Keratinocyte (primary cell): ENCODE measurements around the gene TCF20. TPM values are rescaled to one million over a fixed set of nuclear protein-coding genes. Genes with fewer than 3 reads are reported as not detected.

Experiments used
- DNase-seq: peaks from one replicate; pipeline ENCODE4 v3.0.0-alpha.2; 2011; ENCODE audit warnings: low read depth, missing footprints, low spot score
- FAIRE-seq: peaks from 2 replicates; lab custom pipeline; 2011; peaks lifted over from hg19 to GRCh38; lab: Jason Lieb, UNC
- H2AFZ ChIP-seq: 2 replicates; pipeline ENCODE4 v1.6.0; 2012; ENCODE audit warnings: low read length, control low read depth, inconsistent platforms; ENCODE audit not compliant: control insufficient read depth
- H3K27ac ChIP-seq: 2 replicates; pipeline ENCODE4 v1.5.1; 2011; ENCODE audit warnings: low read length; ENCODE audit not compliant: control insufficient read depth, insufficient read depth
- H3K27me3 ChIP-seq: 3 replicates; pipeline ENCODE4 v1.6.0; 2011; ENCODE audit warnings: low read length; ENCODE audit not compliant: control insufficient read depth, insufficient read depth; ENCODE audit errors: extremely low read depth
- H3K36me3 ChIP-seq, 2 experiments: 2 replicates in 1 of 2; 3 replicates in 1 of 2; pipeline ENCODE4 v1.5.1; 2011; ENCODE audit warnings: low read length in 2 of 2, mild to moderate bottlenecking in 1 of 2; ENCODE audit not compliant: control insufficient read depth in 2 of 2, insufficient read depth in 2 of 2; ENCODE audit errors: extremely low read depth in 1 of 2
- H3K4me1 ChIP-seq: 3 replicates; pipeline ENCODE4 v1.5.1; 2011; ENCODE audit warnings: low read length; ENCODE audit not compliant: control insufficient read depth, insufficient read depth; ENCODE audit errors: extremely low read depth
- H3K4me2 ChIP-seq: 3 replicates; pipeline ENCODE4 v1.6.0; 2011; ENCODE audit warnings: low read depth, low read length; ENCODE audit not compliant: control insufficient read depth, insufficient read depth; ENCODE audit errors: extremely low read depth
- H3K4me3 ChIP-seq, 3 experiments: fragments of 200-600 bp in 1 of 3; sonication (generic) in 1 of 3; 2 replicates in 2 of 3; 3 replicates in 1 of 3; pipeline ENCODE4 v1.5.1; 2011 to 2016; ENCODE audit warnings: low read length in 3 of 3, mild to moderate bottlenecking in 3 of 3, control low read depth in 2 of 3, inconsistent platforms in 1 of 3, low read depth in 1 of 3, mixed read lengths in 1 of 3, mixed run types in 1 of 3, moderate library complexity in 1 of 3; ENCODE audit not compliant: control insufficient read depth in 2 of 3, insufficient read depth in 2 of 3; ENCODE audit errors: extremely low read depth in 1 of 3
- H3K79me2 ChIP-seq: 2 replicates; pipeline ENCODE4 v1.6.0; 2012; ENCODE audit warnings: low read length; ENCODE audit not compliant: control insufficient read depth, insufficient read depth
- H3K9ac ChIP-seq: 3 replicates; pipeline ENCODE4 v1.6.0; 2011; ENCODE audit warnings: low read length; ENCODE audit not compliant: control insufficient read depth, insufficient read depth; ENCODE audit errors: extremely low read depth
- H3K9me1 ChIP-seq: 3 replicates; pipeline ENCODE4 v1.6.0; 2011; ENCODE audit warnings: low read length; ENCODE audit not compliant: control insufficient read depth, insufficient read depth; ENCODE audit errors: extremely low read depth
- H3K9me3 ChIP-seq: 2 replicates; pipeline ENCODE4 v1.5.1; 2012; ENCODE audit warnings: low read depth, low read length; ENCODE audit not compliant: control insufficient read depth
- H4K20me1 ChIP-seq: 3 replicates; pipeline ENCODE4 v1.6.0; 2011; ENCODE audit warnings: low read length; ENCODE audit not compliant: control insufficient read depth, insufficient read depth; ENCODE audit errors: extremely low read depth
- CTCF ChIP-seq, 3 experiments: IDR thresholded peaks in 1 of 3; conservative IDR thresholded peaks in 1 of 3; optimal IDR thresholded peaks in 1 of 3; 2 replicates in 2 of 3; 3 replicates in 1 of 3; pipeline versions ENCODE3 to v1.5.1; 2011; ENCODE audit warnings: low read length in 3 of 3, mild to moderate bottlenecking in 3 of 3, moderate library complexity in 2 of 3, control low read depth in 1 of 3, inconsistent platforms in 1 of 3; ENCODE audit not compliant: insufficient read depth in 2 of 3; ENCODE audit errors: extremely low read depth in 1 of 3
- EZH2 ChIP-seq: IDR thresholded peaks from one replicate; pipeline ENCODE4 v1.6.1; 2012; ENCODE audit warnings: inconsistent platforms, mild to moderate bottlenecking, low read length, moderate library complexity
- dilution Hi-C: fragments of 300-500 bp; cut with MboI; formaldehyde crosslinking; loops from one replicate; pipeline ENCODE4 v1.7.0; 2020; ENCODE audit warnings: low sequenced_read_pairs; ENCODE audit not compliant: extremely low pct_ligation_motif_present
- polyA plus RNA-seq, 5 experiments: library from polyadenylated mRNA; depleted of rRNA in 3 of 5; stranded (reverse) in 3 of 5; stranded (forward) in 1 of 5; unstranded in 1 of 5; fragments of >200 nt; gene quantifications; 1 replicate in 1 of 5; 2 replicates in 3 of 5; 3 replicates in 1 of 5; pipeline versions ENCODE4 v1.2.1 to v1.2.3, GENCODE V29; 2011 to 2012; ENCODE audit warnings: missing spikeins in 2 of 5, low read depth in 1 of 5, low replicate concordance in 1 of 5

Gene TCF20
- polyA plus RNA-seq, 1 donor (not counting 4 experiments of a cell fraction or from before 2014, with no cell fraction given) = 23.9 TPM

- Histone ChIP-seq H4K20me1 (no peaks in the 10 kb centered on the region), H3K36me3 (no peaks in the 10 kb centered on the region), H3K4me3 (no peak overlapping the region), H3K79me2 (no peaks in the 10 kb centered on the region), H3K9me1 (no peaks in the 10 kb centered on the region), H3K9me3 (no peaks in the 10 kb centered on the region), H3K4me2 (no peak overlapping the region), H3K27me3 (peaks cover 4% of the 10 kb centered on the region), H2AFZ (no peak overlapping the region), H3K9ac (no peak overlapping the region), H3K27ac (no peak overlapping the region), H3K4me1 (peaks cover 13% of the 10 kb centered on the region)
- dilution Hi-C loops = no loop called here
- DNase-seq (no peak), FAIRE-seq (no peak)
- TF ChIP-seq EZH2 = no peak
- TF ChIP-seq CTCF (optimal IDR thresholded peaks at IDR 0.05 in 1 of 3, IDR thresholded peaks at IDR 0.05 in 1 of 3, conservative IDR thresholded peaks at IDR 0.05 in 1 of 3; ENCODE audit: extremely low read depth in 1 of 3, insufficient read depth in 2 of 3, low read length in 3 of 3) = peak; percentile 20 to 61 (median 30)
Measured at GRCh38 chr22:42277988-42278776, 7.7 kb upstream of the TCF20 start.

- H3K4me3 ChIP-seq = no peak overlapping the region
- no peak overlapping the region for H3K4me2 ChIP-seq
- no peaks in the 10 kb centered on the region for H4K20me1 ChIP-seq
- no peaks in the 10 kb centered on the region for H3K79me2 ChIP-seq
- no peak overlapping the region for H2AFZ ChIP-seq
- no peaks in the 10 kb centered on the region for H3K9me1 ChIP-seq
- peaks cover 13% of the 10 kb centered on the region for H3K4me1 ChIP-seq
- no peak for FAIRE-seq
- no peak overlapping the region for H3K27ac ChIP-seq
- H3K36me3 ChIP-seq = no peaks in the 10 kb centered on the region
- no peaks in the 10 kb centered on the region for H3K9me3 ChIP-seq
- no peak for DNase-seq
- TF ChIP-seq CTCF (optimal IDR thresholded peaks at IDR 0.05 in 1 of 3, IDR thresholded peaks at IDR 0.05 in 1 of 3, conservative IDR thresholded peaks at IDR 0.05 in 1 of 3; ENCODE audit: extremely low read depth in 1 of 3, insufficient read depth in 2 of 3, low read length in 3 of 3) (no peak), EZH2 (no peak)
- dilution Hi-C loops = no loop called here
- H3K27me3 ChIP-seq = no peaks in the 10 kb centered on the region
- no peak overlapping the region for H3K9ac ChIP-seq
Measured at GRCh38 chr22:42277232-42277753, 6.8 kb upstream of the TCF20 start.
